Inferior parietal cortex (tissue), 1 donor: ENCODE measurements around the gene NFATC2.

Source experiments
- DNase-seq: peaks from one replicate; pipeline ENCODE4 v3.0.0-alpha.2; 2016; ENCODE audit errors: extremely low spot score

NFATC2 gene

DNA sequence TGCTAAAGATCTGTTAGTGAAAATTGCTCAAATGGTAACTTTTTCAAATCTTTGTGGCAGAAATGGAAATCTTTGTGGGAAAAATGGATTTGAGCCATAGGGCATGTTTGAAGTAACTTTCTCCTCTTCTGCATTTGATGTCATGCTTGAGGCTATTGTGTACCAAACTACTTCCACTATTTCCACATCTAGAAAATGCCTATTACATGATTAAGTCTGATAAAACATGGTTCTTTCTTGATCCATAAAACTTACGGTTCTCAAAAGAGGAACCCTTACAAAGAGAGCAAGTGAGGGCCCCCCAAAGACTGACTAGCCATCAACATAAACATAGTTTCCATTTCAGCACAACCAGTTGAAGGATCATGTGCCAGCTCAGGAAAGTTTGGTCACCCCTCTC is 150.6 kb downstream of the NFATC2 start:
- DNase-seq = no peak

DNA sequence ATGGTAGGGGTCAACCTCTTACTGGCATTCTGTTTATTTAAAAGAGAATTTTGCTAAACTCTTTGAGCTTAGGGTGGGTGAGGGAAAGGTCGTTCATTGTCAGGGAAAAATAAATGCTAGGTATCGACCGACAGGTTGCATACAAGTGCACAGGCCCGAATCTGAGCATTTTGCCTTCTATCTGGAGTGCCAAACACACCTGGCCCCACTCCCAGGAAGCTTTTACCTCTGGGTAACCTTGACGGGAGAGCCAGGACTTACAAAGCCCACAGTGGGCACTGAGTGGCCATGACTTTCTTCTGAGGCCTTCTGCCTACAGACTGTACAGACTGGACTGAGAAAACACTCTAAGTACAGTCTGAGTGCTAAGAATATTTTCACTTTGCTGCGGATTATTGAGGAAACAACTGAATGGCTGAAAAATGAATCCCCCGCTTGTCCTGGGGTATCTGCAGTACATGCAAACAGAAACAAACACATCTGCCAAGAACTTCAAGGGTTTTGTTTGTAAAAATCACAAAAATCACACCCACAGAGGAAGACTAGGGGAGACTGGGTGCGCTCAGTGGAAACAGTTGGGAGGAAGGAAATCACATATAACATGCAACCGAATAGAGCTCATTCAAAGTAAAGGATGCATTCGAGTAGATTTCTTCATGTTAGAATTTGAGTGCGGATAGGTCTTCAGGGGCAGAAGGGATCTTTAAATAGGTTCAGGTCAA is 152.8 kb downstream of the NFATC2 start:
- DNase-seq = no peak

DNA sequence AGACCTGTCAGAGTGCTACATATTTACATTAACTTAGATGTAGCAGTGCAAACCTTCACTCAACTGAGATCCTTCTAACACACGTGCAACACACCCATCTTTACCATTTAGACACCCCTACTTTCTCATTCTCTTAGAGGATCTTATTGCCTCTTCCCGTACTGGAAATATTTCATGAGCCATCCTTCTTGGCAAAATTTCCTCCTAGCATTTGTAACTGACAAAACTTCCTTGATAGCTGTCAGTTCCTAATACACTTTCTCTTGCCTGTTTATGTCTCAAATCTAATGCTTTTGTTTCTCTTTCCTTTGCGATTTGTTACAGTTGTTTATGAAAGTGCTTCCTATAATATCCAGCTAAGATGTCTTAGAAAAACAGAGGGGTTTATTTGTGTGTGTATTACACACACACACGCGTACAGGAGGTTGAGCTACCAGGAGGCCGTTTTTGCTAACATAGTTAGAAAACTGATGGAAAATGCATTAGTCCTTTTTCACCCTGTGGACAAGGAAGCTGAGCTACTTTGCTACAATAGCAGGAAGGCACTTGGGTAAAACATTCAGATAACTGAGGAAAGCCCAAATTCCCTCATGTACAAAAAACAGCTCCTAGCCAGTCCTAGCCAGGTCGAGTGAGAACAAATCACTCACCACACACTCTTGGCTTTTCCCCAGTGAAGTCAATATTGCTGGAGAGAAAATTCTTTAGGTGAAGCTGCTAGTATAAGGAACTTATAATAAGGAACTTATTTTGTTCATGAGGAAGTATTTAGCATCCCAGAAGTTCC is 153.6 kb downstream of the NFATC2 start:
- DNase-seq = no peak

DNA sequence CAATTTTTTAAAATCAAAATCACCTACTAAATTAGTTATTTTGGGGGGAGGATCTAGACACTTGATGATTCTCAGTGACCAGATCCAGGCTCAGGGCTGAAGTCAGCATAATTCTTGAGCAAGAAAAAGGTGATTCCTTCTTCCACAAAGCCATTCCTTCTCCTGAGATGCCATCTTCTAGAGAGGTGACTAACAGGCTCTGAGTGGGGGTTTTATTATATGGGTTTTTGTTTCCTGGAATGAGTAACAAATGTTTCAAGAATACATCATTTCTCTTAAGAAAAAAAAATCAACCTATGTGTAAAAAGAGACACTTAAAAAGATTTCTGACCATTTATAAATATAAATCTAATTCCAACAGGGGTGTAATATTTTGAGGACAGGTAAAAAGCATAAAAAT is 154.3 kb downstream of the NFATC2 start:
- DNase-seq = no peak

DNA sequence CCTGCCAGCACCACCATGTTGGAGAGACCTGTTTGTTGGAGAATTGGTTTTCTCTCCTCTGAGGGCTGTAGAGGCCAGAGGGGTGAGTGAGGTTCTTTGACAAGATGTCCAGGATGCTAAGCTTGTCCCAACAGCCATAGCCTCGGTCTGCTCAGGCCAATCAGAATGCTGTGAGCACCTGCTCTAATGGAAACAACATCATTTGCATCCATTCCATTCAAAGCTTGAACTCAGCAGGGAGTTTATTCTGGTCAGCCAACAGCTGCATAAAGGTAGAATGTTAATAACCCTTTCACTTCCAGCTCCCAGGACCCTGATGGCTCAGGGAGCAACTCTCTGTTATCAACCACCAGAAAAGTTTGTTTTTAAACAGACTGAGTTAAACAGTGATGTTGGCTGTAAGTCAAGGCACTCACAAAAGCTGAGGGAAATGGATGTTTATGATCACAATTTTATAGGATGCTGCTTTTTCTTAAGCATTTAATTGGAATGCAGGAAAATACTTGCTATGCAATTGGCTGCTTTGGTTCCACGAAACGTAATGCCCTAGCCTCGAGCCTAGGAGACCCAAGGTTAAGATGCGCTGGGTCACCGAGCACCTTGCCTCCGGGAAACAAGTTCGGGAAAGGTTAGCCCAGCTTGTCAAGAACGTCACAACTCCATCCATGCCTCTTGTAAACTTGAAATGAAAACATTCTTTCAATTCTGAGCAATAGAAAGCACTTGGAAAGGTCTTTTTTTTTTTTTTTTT is 155.2 kb downstream of the NFATC2 start:
- no peak for DNase-seq

DNA sequence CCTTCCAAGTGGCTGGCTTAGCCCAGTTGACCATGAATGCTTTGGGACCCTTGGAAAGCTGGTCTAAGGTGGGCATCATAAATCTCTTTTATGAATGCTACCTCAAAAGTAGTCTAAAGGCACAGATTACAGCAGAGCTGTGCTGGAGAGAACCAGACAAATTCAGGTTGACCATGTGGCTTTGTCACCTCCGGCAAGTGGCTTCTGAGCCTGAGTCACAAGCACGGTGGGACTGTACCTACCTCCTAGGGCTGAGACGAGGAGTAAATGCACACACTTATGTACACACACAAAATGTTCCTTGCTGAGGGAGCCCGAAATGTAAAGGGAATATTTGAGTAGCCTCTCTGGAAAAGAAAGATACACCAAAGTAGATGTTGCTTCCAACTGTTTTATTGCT is 155.9 kb downstream of the NFATC2 start:
- DNase-seq = no peak

DNA sequence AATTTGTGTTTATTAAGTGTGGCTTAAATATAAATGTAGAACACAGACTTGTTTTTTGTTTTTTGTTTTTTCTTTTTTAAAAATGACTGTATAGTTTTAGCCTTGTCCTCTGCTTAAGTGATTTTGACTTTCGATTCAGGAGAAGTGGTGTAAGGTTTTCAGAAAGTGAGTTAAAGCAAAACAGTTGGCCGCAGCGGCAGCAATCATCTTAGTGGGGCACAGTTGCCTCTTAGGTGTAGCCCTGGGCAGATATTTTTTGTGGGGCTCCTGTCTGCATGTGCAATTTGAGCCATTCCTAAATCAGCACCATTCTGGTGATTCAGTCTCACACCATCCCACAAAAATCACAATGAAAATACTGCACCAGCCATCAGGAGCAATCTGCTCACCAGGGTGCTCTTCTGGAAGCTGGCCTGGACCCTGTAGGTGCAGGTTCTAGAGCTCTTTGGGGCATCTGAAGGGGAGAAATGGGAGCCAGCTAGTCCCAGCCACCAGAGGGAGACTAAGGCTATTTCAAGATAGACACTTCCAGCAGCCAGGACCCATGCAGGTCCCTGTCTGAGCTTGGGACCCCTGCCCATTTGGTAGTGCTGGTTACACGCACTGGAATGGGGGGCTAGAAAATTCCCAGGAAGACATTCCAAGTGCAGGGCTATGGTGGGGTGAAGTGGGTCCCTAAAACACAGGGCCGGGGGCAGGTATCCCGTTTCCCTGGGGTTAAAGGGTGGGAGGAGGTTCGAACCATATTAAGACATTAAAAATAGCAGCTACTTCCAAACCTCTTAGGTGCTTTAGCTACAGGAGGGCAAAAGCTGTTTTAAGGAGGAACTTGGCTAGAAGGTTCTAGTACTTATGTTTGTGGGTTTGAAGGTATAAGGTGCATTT is 156.6 kb downstream of the NFATC2 start:
- no peak for DNase-seq

DNA sequence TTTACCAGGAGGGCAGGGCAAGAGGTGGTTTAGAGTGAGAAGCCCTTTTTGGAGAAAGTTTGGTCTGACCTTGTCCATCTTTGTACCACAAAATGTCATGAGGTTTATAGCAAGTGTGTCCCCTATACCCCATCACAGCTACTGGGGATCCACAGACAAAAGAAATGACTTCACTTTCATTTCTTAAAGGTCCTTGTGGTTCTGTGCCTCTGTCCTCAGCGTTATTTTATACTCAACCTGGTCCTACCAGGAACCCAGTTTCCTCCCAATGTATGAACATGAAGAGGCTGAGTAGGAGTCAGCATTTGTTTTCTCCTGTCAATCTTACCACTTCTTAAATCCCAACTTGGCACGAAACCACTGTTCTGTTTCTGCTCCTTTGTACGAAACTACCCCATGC is 157.6 kb downstream of the NFATC2 start:
- no peak for DNase-seq

DNA sequence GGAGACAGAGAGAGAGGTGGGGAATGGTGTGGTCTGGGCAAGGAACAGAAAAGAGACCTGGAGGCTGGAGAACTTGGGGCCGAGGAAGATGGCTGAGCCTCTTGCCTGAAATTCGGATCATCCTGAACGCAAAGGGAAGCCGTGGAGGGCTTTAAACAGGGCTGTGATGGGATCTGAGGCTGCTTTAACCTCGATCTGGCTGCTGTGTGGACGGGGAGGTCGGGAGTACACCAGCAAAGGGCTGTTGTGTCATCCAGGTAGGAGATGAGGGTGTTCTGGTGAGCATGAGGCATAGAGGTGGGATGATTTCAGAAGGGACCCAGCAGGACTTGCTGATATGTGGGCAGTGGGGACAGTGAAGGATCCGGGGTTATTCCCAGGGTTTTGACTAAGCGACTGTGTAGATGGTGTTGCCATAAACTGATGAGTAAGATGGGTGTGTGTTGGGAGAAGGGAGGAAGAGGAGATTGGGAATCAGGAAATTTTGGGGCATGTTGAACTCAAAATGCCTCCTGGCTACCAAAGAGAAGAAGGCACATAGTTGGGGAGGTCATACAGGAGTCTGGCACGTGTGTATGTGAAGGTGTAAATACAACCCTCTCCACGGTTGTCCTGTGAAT is 158.5 kb downstream of the NFATC2 start:
- no peak for DNase-seq

DNA sequence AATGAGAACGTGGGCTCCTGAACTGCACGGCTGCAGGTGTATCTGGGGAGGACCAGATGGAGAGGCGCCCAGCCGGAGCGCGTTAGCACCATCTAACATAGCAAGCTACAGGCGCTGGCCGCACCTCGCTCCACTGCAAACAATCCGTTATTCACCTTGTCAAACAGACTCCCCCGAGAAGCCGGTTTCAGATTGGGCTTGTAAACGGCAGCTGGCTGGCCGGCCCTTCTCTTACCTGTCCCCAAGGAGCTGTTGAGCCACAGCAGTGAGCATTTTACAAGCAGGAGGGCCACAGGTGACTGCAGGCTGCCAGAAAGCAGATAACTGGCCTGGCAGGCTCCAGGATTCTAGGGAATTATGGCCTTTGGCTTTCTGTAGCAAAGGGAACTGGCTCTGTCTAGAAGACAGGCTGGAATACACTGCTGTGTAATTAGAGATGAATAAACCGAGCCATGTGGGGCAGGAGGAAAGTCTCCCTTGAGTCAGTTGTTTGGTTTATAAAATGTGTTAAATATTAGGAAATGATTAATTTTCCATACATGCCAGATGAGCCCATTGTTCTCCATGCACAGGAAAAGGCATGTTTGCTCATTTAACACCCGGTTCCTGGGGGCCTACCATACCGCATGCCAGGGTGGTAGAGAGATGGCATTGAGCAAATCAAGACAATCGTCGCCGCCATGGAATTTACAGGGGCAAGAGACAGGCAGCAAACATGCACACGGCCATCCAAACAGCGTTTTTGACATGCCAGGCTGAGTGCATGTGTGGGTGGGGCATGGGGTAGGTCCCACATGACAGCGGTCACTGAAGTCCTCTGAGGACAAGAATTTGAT is 159.3 kb downstream of the NFATC2 start:
- DNase-seq = no peak

DNA sequence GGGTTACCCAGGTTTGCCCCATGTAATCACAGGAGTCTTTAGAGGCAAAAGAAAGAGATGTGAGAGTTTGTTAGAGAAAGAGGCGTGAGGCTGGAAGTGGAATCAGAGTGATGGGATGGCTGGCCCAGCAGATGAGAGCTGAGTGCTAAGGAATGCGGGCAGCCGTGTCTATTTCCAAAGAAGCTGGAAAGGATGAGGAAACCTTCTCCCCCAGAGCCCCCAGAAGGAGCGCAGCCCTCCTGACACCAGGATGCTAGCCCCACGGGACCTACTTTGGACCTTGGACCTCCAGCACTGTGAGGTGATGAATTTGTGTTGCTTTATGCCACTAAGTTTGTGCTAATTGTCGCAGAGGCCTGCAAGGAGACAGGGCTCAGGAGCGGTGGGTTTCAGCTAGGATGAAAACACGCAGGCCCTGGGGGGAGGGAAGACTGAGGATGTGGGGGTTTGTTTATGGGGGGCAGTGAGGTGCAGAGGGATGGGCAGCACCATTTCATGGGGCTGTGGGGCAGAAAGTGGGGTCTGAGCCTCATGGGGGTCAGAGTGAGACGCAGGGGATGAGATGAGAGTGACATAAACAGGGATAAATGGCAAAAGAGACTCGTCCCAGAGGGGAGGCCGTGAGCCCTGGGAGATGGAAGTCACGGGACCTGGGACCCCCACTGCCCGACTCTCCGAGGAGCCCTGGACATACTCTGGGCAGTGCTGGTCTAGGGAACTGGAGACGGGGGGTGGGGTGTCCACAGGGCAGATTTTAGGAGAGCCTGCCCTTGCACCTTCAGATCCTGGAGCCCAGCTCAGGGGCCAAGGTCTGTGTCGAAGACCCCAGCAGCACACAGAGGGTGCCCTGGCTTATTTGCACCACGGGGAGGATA is 160.2 kb downstream of the NFATC2 start:
- DNase-seq = no peak

DNA sequence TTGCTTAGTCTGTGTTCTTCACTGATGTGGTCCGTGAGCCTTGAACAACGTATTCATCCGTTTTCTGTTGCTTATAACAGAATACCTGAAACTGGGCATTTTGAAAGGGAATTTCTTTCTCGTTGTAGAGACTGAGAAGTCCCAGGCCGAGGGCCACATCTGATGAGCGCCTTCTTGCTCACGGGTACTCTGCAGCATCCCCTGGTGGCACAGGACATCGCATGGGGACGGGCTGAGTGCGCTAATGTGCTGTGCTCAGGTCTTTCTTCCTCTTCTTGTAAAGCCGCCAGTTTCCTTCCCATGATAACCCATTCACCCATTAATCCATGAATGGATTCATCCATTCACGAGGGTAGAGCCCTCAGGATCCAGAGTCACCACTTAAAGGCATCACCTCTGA is 161.0 kb downstream of the NFATC2 start:
- no peak for DNase-seq

DNA sequence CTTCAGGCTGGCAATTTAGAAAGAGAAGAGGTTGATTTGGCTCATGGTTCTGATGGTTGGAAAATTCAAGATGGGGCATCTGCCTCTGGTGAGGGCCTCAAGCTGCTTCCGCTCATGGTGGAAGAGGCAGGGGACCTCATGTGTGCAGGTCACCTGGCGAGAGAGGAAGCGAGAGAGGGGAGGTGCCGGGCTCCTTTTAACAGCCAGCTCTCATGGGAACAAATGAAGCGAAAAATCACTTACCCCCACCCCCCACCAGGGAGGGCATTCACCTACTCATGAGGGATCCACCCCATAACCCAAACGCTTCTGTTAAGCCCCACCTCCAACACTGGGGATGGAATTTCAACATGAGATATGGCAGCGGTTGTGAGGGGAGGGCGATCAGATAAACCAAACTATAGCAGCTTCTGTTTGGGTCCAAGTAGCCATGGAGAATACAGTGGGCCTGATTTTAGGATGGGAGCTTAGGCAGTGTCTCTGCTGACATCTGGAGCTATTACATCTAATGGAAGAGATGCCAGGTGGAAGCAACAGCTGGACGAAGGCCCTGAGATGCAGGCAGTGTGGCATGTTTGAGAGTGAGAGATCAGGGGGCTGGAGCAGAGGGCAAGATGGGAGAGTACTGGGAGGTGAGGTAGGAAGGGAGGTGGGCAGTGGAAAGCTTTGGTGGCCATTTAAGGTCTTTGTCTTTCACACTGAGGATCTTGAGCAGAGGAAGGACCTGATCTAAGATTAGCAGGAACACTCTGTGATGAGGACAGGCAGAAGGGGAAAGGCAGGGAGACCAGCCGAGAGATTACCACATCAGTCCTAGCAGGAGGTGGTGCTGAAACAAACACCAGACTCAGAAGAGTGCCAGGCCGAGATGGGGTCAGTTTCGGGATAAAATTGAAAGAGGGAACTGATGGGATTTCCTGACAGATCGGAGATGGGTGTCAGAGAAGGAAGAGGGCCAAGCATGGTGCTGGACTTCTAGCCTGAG is 161.8 kb downstream of the NFATC2 start:
- no peak for DNase-seq

DNA sequence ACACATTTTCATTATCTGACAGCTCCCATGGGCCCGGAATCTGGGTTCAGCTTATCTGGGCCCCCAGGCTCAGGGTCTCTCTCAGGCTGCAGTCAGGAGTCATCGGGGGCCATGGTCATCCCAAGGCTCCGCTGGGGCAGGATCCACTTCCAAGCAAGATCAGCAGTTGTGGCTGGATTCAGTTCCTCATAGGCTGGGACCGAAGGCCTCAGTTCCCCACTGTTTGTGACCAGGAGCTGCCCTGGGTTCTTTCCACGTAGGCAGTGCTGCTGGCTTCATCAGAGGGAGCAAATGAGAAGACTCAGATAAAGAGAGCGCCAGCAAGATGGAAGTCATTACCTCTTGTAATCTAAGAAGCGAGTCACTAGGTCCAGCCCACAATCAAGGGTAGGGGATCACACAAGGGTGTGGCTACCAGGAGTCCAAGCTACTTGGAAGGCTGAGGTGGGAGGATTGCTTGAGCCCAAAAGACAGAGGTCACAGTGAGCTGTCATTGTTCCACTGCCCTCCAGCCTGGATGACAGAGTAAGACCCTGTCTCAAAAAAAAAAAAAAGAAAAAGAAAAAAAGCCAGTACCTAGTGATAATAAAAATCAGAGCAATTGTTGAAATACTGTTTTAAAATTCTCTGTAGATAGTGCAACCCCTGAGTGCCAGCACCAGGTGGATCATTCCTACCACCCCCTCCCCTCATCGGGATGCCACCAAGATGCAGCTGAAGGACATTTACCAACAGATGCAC is 162.7 kb downstream of the NFATC2 start:
- DNase-seq = no peak

DNA sequence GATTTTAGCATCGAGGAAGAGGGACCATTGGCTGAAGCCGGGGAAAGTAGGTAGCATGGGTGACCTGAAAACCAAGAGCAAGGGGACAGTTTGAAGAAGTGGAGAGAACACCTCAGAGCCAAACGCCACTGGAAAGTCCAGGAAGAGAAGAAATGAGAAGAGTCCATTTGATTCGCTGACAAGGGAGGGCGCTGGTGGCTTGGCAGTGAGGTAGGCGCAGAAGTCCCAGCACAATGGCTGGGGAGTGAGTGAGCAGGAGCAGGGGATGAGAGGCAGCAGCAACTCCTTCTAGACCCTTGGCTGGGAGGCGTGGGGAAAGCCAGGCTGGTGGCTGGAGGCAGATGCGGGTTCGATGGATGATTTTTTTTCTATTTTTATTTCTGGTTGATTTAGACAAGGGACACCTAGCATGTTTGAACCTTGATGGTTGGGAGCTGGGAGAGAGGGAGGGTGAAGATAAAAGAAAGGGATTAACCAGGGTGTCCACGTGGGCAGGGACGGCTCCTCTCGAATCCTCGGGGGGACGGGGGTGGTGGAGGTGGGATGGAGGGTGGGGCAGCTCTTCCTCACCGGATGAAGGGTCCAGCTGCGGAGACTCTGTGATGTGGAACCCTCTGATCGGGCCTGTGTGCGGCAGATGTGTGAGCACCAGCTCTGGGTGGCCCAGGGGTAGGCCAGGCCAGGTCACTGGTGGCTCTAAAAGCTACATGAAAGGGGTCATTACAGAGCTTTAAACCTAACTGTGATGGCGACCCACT is 164.2 kb downstream of the NFATC2 start:
- DNase-seq = no peak

DNA sequence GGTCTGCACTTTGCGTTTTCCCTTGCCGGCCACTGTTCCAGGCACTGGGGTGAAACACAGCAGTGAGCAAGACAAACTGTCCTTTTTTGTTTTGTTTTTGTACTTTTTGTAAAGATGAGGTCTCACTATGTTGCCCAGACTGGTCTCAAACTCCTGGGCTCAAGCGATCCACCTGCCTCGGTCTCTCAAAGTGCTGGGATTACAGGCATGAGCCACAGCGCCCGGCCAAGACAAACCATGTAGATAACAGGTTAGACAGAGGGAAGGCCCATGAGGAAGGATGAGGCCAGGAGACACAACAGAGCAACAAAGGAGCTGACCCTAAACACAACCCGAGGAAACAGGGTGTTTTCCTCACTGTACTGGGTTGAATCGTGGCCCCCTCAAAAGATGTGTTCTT is 165.4 kb downstream of the NFATC2 start:
- DNase-seq = no peak

DNA sequence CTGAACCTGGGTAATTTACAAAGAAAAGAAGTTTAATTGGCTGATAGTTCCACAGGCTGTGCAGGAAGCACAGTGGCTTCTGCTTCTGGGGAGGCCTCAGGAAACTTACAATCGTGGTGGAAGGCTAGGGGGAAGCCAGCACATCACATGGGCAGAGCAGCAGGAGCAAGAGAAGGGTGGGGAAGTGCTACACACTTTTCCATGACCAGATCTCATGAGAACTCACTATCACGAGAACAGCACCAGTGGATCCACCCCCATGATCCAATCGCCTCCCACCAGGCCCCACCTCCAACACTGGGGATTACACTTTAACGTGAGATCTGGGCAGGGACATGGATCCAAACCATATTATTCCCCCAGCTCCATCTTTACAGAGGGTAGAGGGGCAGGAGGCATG is 166.4 kb downstream of the NFATC2 start:
- DNase-seq = no peak
